Mucosa of rectum (tissue), 2 donors: ENCODE data around the gene ZNF124.
A peak's percentile ranks its signal among the peaks of the same experiment; 100 is the strongest.

ENCODE experiments used
- H3K27ac ChIP-seq, 2 donors: one replicate each; pipeline ENCODE4 v1.7.0; 2013; ENCODE audit warnings: inconsistent platforms in 2 of 2, low read depth in 2 of 2, low read length in 2 of 2
- H3K27me3 ChIP-seq, 2 donors: one replicate each; pipeline ENCODE4 v1.7.0; 2013; ENCODE audit warnings: low read length in 2 of 2; ENCODE audit not compliant: control insufficient read depth in 2 of 2, insufficient read depth in 2 of 2
- H3K36me3 ChIP-seq, 2 donors: one replicate each; pipeline ENCODE4 v1.7.0; 2013; ENCODE audit warnings: low read length in 2 of 2; ENCODE audit not compliant: control insufficient read depth in 2 of 2, insufficient read depth in 2 of 2
- H3K4me1 ChIP-seq, 2 donors: one replicate each; pipeline ENCODE4 v1.7.0; 2013; ENCODE audit warnings: low read length in 2 of 2, mild to moderate bottlenecking in 1 of 2; ENCODE audit not compliant: control insufficient read depth in 2 of 2, insufficient read depth in 2 of 2
- H3K4me3 ChIP-seq, 2 donors: one replicate each; pipeline ENCODE4 v1.7.0; 2013; ENCODE audit warnings: low read length in 2 of 2
- H3K9ac ChIP-seq, 2 donors: one replicate each; pipeline ENCODE4 v1.7.0; 2013; ENCODE audit warnings: low read length in 2 of 2, low read depth in 1 of 2, mild to moderate bottlenecking in 1 of 2
- H3K9me3 ChIP-seq, 2 donors: one replicate each; pipeline ENCODE4 v1.7.0; 2013; ENCODE audit warnings: low read length in 2 of 2; ENCODE audit not compliant: control insufficient read depth in 2 of 2
- donor health status: healthy.
- donor health status: Normal muscosa, but diverticular disease.

ZNF124 gene

GRCh38 chr1:247115141-247115510 is 56.7 kb downstream of the ZNF124 start:
- Histone ChIP-seq H3K27me3 (no peaks in the 10 kb centered on the region), H3K4me3 (no peak overlapping the region), H3K27ac (no peak overlapping the region), H3K9me3 (no peaks in the 10 kb centered on the region), H3K4me1 (peaks cover 3 to 5% of the 10 kb centered on the region in 2 donors), H3K36me3 (no peaks in the 10 kb centered on the region), H3K9ac (no peak overlapping the region)

GRCh38 chr1:247114351-247115140 is 57.3 kb downstream of the ZNF124 start:
- H3K4me1 ChIP-seq, result peaks cover 3 to 5% of the 10 kb centered on the region in 2 donors
- H3K9ac ChIP-seq, result no peak overlapping the region
- no peaks in the 10 kb centered on the region for H3K36me3 ChIP-seq
- no peak overlapping the region for H3K27ac ChIP-seq
- H3K27me3 ChIP-seq, result no peaks in the 10 kb centered on the region
- H3K9me3 ChIP-seq, result no peaks in the 10 kb centered on the region
- H3K4me3 ChIP-seq, result no peak overlapping the region

GRCh38 chr1:247113733-247114271 is 58.0 kb downstream of the ZNF124 start:
- no peak overlapping the region for H3K9ac ChIP-seq
- no peak overlapping the region for H3K4me3 ChIP-seq
- no peaks in the 10 kb centered on the region for H3K27me3 ChIP-seq
- H3K9me3 ChIP-seq, result no peaks in the 10 kb centered on the region
- no peak overlapping the region for H3K27ac ChIP-seq
- peaks cover 3 to 5% of the 10 kb centered on the region in 2 donors for H3K4me1 ChIP-seq
- H3K36me3 ChIP-seq, result no peaks in the 10 kb centered on the region

- H3K36me3 ChIP-seq, result no peaks in the 10 kb centered on the region
- no peak overlapping the region for H3K4me3 ChIP-seq
- no peak overlapping the region for H3K27ac ChIP-seq
- peaks cover 3 to 5% of the 10 kb centered on the region in 2 donors for H3K4me1 ChIP-seq
- H3K27me3 ChIP-seq, result no peaks in the 10 kb centered on the region
- no peaks in the 10 kb centered on the region for H3K9me3 ChIP-seq
- no peak overlapping the region for H3K9ac ChIP-seq
Observed at GRCh38 chr1:247113094-247113497, 58.7 kb downstream of the ZNF124 start.

- no peaks in the 10 kb centered on the region for H3K36me3 ChIP-seq
- H3K27me3 ChIP-seq, result no peaks in the 10 kb centered on the region
- H3K9ac ChIP-seq, result peak overlapping the region in 1 of 2 donors; percentile 73
- no peaks in the 10 kb centered on the region for H3K9me3 ChIP-seq
- no peak overlapping the region for H3K27ac ChIP-seq
- H3K4me3 ChIP-seq, result peak overlapping the region; percentile 55 to 78
- peaks cover 3 to 5% of the 10 kb centered on the region in 2 donors for H3K4me1 ChIP-seq
Observed at GRCh38 chr1:247112479-247112781, 59.4 kb downstream of the ZNF124 start.

- Histone ChIP-seq H3K27me3 (no peaks in the 10 kb centered on the region), H3K9ac (peak overlapping the region; percentile 5 to 73)
Observed at GRCh38 chr1:247111700-247112478, 59.9 kb downstream of the ZNF124 start.

GRCh38 chr1:247111259-247111699 is 60.5 kb downstream of the ZNF124 start:
- Histone ChIP-seq H3K4me1 (peaks cover 3 to 5% of the 10 kb centered on the region in 2 donors), H3K27me3 (no peaks in the 10 kb centered on the region), H3K27ac (peak overlapping the region; percentile 56 to 64), H3K4me3 (peak overlapping the region; percentile 55 to 78), H3K9ac (peak overlapping the region; percentile 24 to 73), H3K36me3 (no peaks in the 10 kb centered on the region), H3K9me3 (no peaks in the 10 kb centered on the region)

More at GRCh38 chr1:247111700-247112478, 59.9 kb downstream of the ZNF124 start:
- Histone ChIP-seq H3K4me1 (peaks cover 3 to 5% of the 10 kb centered on the region in 2 donors), H3K9me3 (no peaks in the 10 kb centered on the region), H3K36me3 (no peaks in the 10 kb centered on the region), H3K4me3 (peak overlapping the region; percentile 55 to 78), H3K27ac (peak overlapping the region; percentile 56 to 64)

- Histone ChIP-seq H3K27me3 (no peaks in the 10 kb centered on the region), H3K27ac (peak overlapping the region; percentile 56 to 64), H3K9ac (peak overlapping the region; percentile 24 to 73), H3K36me3 (no peaks in the 10 kb centered on the region), H3K9me3 (no peaks in the 10 kb centered on the region), H3K4me3 (peak overlapping the region; percentile 55 to 78), H3K4me1 (peaks cover 3 to 5% of the 10 kb centered on the region in 2 donors)
Observed at GRCh38 chr1:247110627-247111258, 61.1 kb downstream of the ZNF124 start.

- Histone ChIP-seq H3K9me3 (no peaks in the 10 kb centered on the region), H3K27ac (no peak overlapping the region), H3K27me3 (no peaks in the 10 kb centered on the region), H3K9ac (no peak overlapping the region), H3K36me3 (no peaks in the 10 kb centered on the region), H3K4me3 (no peak overlapping the region), H3K4me1 (peaks cover 6 to 8% of the 10 kb centered on the region in 2 donors)
Observed at GRCh38 chr1:247107694-247108093, 64.1 kb downstream of the ZNF124 start.
